GM18511 (cell line): ENCODE data around the gene ALDH1B1.

Experiments used
- ATAC-seq: cut with Tn5 transposase; IDR thresholded peaks from one replicate; pipeline ENCODE4 v1.9.1; 2021; ENCODE audit warnings: mild to moderate bottlenecking, moderate library complexity; ENCODE audit not compliant: unreplicated experiment

The ALDH1B1 gene

GRCh38 chr9:38437193-38437823 is 44.8 kb downstream of the ALDH1B1 start:
- ATAC-seq = peak; percentile 55

- no peak for ATAC-seq
Measured at GRCh38 chr9:38439291-38439915, 46.9 kb downstream of the ALDH1B1 start.

- no peak for ATAC-seq
Measured at GRCh38 chr9:38439916-38440301, 47.4 kb downstream of the ALDH1B1 start.

- no peak for ATAC-seq
Measured at GRCh38 chr9:38440516-38440915, 48.0 kb downstream of the ALDH1B1 start.

GRCh38 chr9:38441347-38442085 is 49.0 kb downstream of the ALDH1B1 start:
- ATAC-seq = no peak

GRCh38 chr9:38442473-38443096 is 50.1 kb downstream of the ALDH1B1 start:
- no peak for ATAC-seq

GRCh38 chr9:38443181-38443580 is 50.7 kb downstream of the ALDH1B1 start:
- no peak for ATAC-seq

GRCh38 chr9:38443597-38443996 is 51.1 kb downstream of the ALDH1B1 start:
- no peak for ATAC-seq

- peak; percentile 97 for ATAC-seq
Measured at GRCh38 chr9:38445154-38446043, 52.9 kb downstream of the ALDH1B1 start.

- ATAC-seq = no peak
Measured at GRCh38 chr9:38447703-38448102, 55.2 kb downstream of the ALDH1B1 start.
